Upper lobe of left lung (tissue), 6 donors: ENCODE measurements around the gene GORASP2. TPM values are rescaled to one million over a fixed set of nuclear protein-coding genes. Genes with fewer than 3 reads are reported as not detected.
A peak's percentile ranks its signal among the peaks of the same experiment; 100 is the strongest.

Source experiments
- ATAC-seq, 2 donors: fragments of 200-7000 bp; cut with Tn5 transposase; one replicate each; pipeline ENCODE4 v1.9.1; 2022; ENCODE audit warnings: mild to moderate bottlenecking in 2 of 2, moderate library complexity in 2 of 2; ENCODE audit not compliant: low FRiP score in 2 of 2
- DNase-seq, 2 donors: peaks; one replicate each; pipeline ENCODE4 v3.0.0-alpha.2; 2019 to 2020
- H3K27ac ChIP-seq, 4 donors: fragments of 200-600 bp; sonication (generic); one replicate each; pipeline ENCODE4 v1.5.1; 2016 to 2019
- H3K27me3 ChIP-seq, 4 donors: fragments of 200-600 bp; sonication (generic); one replicate each; pipeline ENCODE4 v1.5.1; 2017 to 2019
- H3K36me3 ChIP-seq, 4 donors: fragments of 200-600 bp; sonication (generic); one replicate each; pipeline ENCODE4 v1.5.1; 2016 to 2019
- H3K4me1 ChIP-seq, 4 donors: fragments of 200-600 bp; sonication (generic); one replicate each; pipeline ENCODE4 v1.5.1; 2018 to 2019
- H3K4me3 ChIP-seq, 4 donors: fragments of 200-600 bp; sonication (generic); one replicate each; pipeline ENCODE4 v1.5.1; 2017 to 2019; ENCODE audit warnings: mild to moderate bottlenecking in 2 of 4, moderate library complexity in 1 of 4
- H3K9me3 ChIP-seq, 4 donors: fragments of 200-600 bp; sonication (generic); one replicate each; pipeline ENCODE4 v1.5.1; 2018 to 2019
- EP300 ChIP-seq, 4 donors: sonication (generic); formaldehyde crosslinking; IDR thresholded peaks; one replicate each; pipeline ENCODE4 v1.5.1; 2017; ENCODE audit warnings: antibody characterized with exemption in 4 of 4, control low read depth in 2 of 4
- POLR2A ChIP-seq, 4 donors: fragments of 450-650 bp; IDR thresholded peaks; one replicate each; pipeline ENCODE4 v1.5.1; 2016 to 2017; ENCODE audit warnings: antibody characterized with exemption in 4 of 4, mild to moderate bottlenecking in 2 of 4
- POLR2AphosphoS5 ChIP-seq, 2 donors: sonication (generic); formaldehyde crosslinking; IDR thresholded peaks; one replicate each; pipeline ENCODE4 v1.5.1; 2017; ENCODE audit warnings: antibody characterized with exemption in 2 of 2
- WGBS, 2 donors: methylation state at CpG; one replicate each; pipeline ENCODE4 v1.1.5; 2017 to 2018; 5-methylcytosine and 5-hydroxymethylcytosine counted together
- total RNA-seq, 6 donors: library from RNA; depleted of rRNA in 4 of 6; stranded (reverse); fragments of >200 nt in 4 of 6; gene quantifications; one replicate each; pipeline versions ENCODE4 v1.1.0 to v1.2.1, GENCODE V29; 2016 to 2021
- TF ChIP-seq, protein P1 (sequence below), 6 experiments: fragments of 450-650 bp in 4 of 6; fragments of 200-600 bp in 2 of 6; sonication (generic) in 2 of 6; IDR thresholded peaks; one replicate each; pipeline ENCODE4 v1.5.1; 2016 to 2019; ENCODE audit warnings: antibody characterized with exemption in 6 of 6
- donor health status: DM: no; HTN: no; CAD: no; lungs with moderate emphysema.
- donor health status: DM: no; HTN: yes; CAD: no; lungs with severe emphysema.

Gene GORASP2
- 10 to 100 TPM; 14.7 to 80.7 (median 59.5) TPM for total RNA-seq

DNA sequence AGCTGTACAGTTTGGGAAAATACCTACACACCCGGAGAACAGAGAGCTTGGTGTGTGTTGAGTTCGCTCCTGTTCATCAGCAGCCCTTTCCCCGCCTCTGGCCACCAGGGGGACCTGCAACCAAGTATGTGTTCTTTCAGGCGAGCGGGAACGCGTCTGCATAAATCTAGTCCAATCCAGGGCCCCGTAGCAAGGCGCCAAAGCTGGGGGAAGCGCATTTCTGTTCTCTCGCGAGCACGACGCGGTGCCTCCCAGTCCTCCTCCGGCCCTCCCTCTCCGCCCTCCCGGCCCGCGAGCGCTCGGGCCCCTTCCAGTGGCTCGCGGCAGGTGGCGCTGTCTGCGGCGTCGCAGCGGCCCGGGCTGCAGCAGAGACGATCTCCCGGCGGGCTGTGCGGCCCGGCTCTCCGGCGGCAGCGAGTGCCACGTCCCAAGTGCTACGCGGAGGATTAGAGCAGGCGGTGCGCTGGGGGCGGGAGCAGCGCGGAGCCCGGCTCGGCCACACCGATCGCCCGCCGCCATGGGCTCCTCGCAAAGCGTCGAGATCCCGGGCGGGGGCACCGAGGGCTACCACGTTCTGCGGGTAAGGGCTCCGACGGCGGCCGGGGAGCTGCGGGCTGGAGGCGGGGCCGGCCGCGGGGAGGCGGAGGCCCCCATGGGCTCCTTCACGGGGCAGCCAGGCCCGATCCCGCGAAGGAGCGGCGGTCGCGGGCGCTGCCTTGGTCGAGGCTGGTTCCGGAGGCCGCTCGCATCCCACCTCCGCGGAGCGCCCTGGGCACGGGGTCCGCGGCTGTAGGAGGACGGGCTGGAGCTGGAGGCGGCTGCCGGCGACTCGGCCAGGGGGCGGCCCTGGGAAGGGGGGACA, at the start of gene GORASP2:
GORASP2 (plus strand) TSS at position 430 of the 862 bp plus-strand sequence; CDS start at position 518, 88 bp downstream.
- peaks cover 29 to 34% (median 30%) of the 10 kb centered on the region in 4 donors for H3K4me1 ChIP-seq
- TF ChIP-seq POLR2AphosphoS5 (IDR thresholded peaks at IDR 0.05) = peak; percentile 80 to 94
- TF ChIP-seq, protein P1, sequence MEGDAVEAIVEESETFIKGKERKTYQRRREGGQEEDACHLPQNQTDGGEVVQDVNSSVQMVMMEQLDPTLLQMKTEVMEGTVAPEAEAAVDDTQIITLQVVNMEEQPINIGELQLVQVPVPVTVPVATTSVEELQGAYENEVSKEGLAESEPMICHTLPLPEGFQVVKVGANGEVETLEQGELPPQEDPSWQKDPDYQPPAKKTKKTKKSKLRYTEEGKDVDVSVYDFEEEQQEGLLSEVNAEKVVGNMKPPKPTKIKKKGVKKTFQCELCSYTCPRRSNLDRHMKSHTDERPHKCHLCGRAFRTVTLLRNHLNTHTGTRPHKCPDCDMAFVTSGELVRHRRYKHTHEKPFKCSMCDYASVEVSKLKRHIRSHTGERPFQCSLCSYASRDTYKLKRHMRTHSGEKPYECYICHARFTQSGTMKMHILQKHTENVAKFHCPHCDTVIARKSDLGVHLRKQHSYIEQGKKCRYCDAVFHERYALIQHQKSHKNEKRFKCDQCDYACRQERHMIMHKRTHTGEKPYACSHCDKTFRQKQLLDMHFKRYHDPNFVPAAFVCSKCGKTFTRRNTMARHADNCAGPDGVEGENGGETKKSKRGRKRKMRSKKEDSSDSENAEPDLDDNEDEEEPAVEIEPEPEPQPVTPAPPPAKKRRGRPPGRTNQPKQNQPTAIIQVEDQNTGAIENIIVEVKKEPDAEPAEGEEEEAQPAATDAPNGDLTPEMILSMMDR (IDR thresholded peaks at IDR 0.05) = peak; percentile 98 to 100 (median 99)
- TF ChIP-seq EP300 (IDR thresholded peaks at IDR 0.05) = peak in 1 of 4 donors; percentile 21
- TF ChIP-seq POLR2A (IDR thresholded peaks at IDR 0.05) = peak; percentile 79 to 96 (median 86)
- DNase-seq (peak; percentile 99), ATAC-seq (peak; percentile 99)
- peak within 1 kb of the TSS; percentile 65 to 97 (median 84) for H3K4me3 ChIP-seq
- no peaks in the 10 kb centered on the region for H3K27me3 ChIP-seq
- no peaks in the 10 kb centered on the region for H3K9me3 ChIP-seq
- 1% methylated on average over 21 to 62 of the region's 95 CpGs for WGBS, 2 donors
- peak within 1 kb of the TSS; percentile 86 to 99 (median 94) for H3K27ac ChIP-seq
- no peaks in the 10 kb centered on the region for H3K36me3 ChIP-seq

DNA sequence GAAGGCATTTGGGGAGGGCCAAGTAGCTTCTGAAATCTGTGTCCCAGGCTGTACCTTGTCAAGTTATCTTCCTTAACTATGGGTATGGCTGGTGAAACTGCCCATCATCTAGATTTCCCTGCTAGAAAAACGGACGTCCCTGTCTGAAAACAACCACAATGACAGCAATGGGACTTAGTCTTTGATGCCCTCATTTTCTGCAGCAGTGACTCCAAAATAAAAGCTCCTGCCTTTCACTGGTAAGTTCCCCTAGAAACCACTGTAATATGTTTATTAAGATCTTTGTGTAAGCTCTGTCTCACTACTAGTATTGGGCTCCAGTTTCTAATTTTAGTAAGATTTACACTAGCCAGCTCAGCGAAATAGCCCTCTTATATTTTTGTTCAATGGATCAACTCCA, 47.2 kb upstream of the GORASP2 start:
- Histone ChIP-seq H3K4me3 (no peak overlapping the region), H3K36me3 (no peaks in the 10 kb centered on the region), H3K9me3 (no peaks in the 10 kb centered on the region), H3K27ac (no peak overlapping the region), H3K27me3 (no peaks in the 10 kb centered on the region), H3K4me1 (no peaks in the 10 kb centered on the region)
- TF ChIP-seq POLR2A (IDR thresholded peaks at IDR 0.05) = no peak
- no peak for TF ChIP-seq EP300 (IDR thresholded peaks at IDR 0.05)
- TF ChIP-seq, protein P1 (IDR thresholded peaks at IDR 0.05) = no peak
- TF ChIP-seq POLR2AphosphoS5 (IDR thresholded peaks at IDR 0.05) = no peak
- WGBS, 2 donors = 53 to 63% methylated on average over 3 of the region's 3 CpGs
- ATAC-seq (no peak), DNase-seq (no peak)

GRCh38 chr2:170882758-170883157, 46.3 kb upstream of the GORASP2 start:
- H3K27ac ChIP-seq = no peak overlapping the region
- 67 to 95% methylated on average over 2 of the region's 2 CpGs for WGBS, 2 donors
- no peak for DNase-seq
- TF ChIP-seq, protein P1 (IDR thresholded peaks at IDR 0.05) = no peak
- TF ChIP-seq POLR2A (IDR thresholded peaks at IDR 0.05) = no peak
- TF ChIP-seq POLR2AphosphoS5 (IDR thresholded peaks at IDR 0.05) = no peak
- no peak for TF ChIP-seq EP300 (IDR thresholded peaks at IDR 0.05)
- no peaks in the 10 kb centered on the region for H3K9me3 ChIP-seq
- no peaks in the 10 kb centered on the region for H3K4me1 ChIP-seq
- no peak for ATAC-seq
- H3K36me3 ChIP-seq = no peaks in the 10 kb centered on the region
- no peak overlapping the region for H3K4me3 ChIP-seq
- H3K27me3 ChIP-seq = no peaks in the 10 kb centered on the region

- Histone ChIP-seq H3K4me1 (no peaks in the 10 kb centered on the region), H3K27me3 (no peaks in the 10 kb centered on the region), H3K36me3 (no peaks in the 10 kb centered on the region), H3K9me3 (no peaks in the 10 kb centered on the region), H3K4me3 (no peak overlapping the region), H3K27ac (no peak overlapping the region)
- WGBS, 2 donors = 90 to 91% methylated on average over 2 of the region's 2 CpGs
- no peak for DNase-seq
- ATAC-seq = no peak
- TF ChIP-seq, protein P1 (IDR thresholded peaks at IDR 0.05) = no peak
- TF ChIP-seq POLR2AphosphoS5 (IDR thresholded peaks at IDR 0.05) (no peak), EP300 (IDR thresholded peaks at IDR 0.05) (no peak), POLR2A (IDR thresholded peaks at IDR 0.05) (no peak)
These were observed 45.4 kb upstream of the GORASP2 start for GRCh38 chr2:170883683-170884082.
